H1 (cell line): ENCODE data around the gene GOLGA3. TPM values are rescaled to one million over a fixed set of nuclear protein-coding genes. Genes with fewer than 3 reads are reported as not detected.

Experiments
- BCL11A ChIP-seq, 2 experiments: IDR thresholded peaks; one replicate each; pipeline ENCODE4 v1.6.1; 2011; ENCODE audit warnings: low read depth in 2 of 2, low read length in 2 of 2, mild to moderate bottlenecking in 2 of 2
- CBX5 ChIP-seq: fragments of 300-800, 300-1000 bp; sonication (generic); IDR thresholded peaks from 2 replicates; pipeline ENCODE4 v1.7.1; 2016; ENCODE audit warnings: antibody characterized with exemption, low read length, low read depth
- CEBPB ChIP-seq: IDR thresholded peaks from 2 replicates; pipeline ENCODE4 v1.6.1; 2012; ENCODE audit warnings: low read depth, low read length
- EP300 ChIP-seq, 2 experiments: IDR thresholded peaks; 1 replicate in 1 of 2; 2 replicates in 1 of 2; pipeline ENCODE4 v1.6.1; 2011 to 2012; ENCODE audit warnings: low read depth in 2 of 2, low read length in 2 of 2, mild to moderate bottlenecking in 2 of 2, borderline replicate concordance in 1 of 2, inconsistent platforms in 1 of 2, moderate library complexity in 1 of 2
- HDAC2 ChIP-seq, 2 experiments: fragments of 300-600 bp in 1 of 2; sonication (generic) in 1 of 2; IDR thresholded peaks; 2 replicates each; pipeline ENCODE4 v1.6.1; 2011 to 2012; ENCODE audit warnings: low read depth in 2 of 2, low read length in 2 of 2, mild to moderate bottlenecking in 2 of 2, moderate library complexity in 2 of 2, borderline replicate concordance in 1 of 2, inconsistent platforms in 1 of 2
- POLR2AphosphoS5 ChIP-seq: IDR thresholded peaks from 2 replicates; pipeline ENCODE4 v1.6.1; 2011; ENCODE audit warnings: low read depth, low read length
- RXRA ChIP-seq: IDR thresholded peaks from 2 replicates; pipeline ENCODE4 v1.6.1; 2011; ENCODE audit warnings: low read depth, mild to moderate bottlenecking, low read length, moderate library complexity; ENCODE audit not compliant: insufficient read depth
- SIN3A ChIP-seq, 2 experiments: IDR thresholded peaks in 1 of 2; conservative IDR thresholded peaks in 1 of 2; 2 replicates each; pipeline ENCODE4 v1.6.1; 2011 to 2012; ENCODE audit warnings: low read length in 2 of 2, improper control_type of control experiment in 1 of 2, low read depth in 1 of 2, mild to moderate bottlenecking in 1 of 2
- SP1 ChIP-seq: IDR thresholded peaks from 2 replicates; pipeline ENCODE4 v1.6.1; 2011; ENCODE audit warnings: low read depth, low read length
- SP4 ChIP-seq: IDR thresholded peaks from 2 replicates; pipeline ENCODE4 v1.6.1; 2012; ENCODE audit warnings: low read length, inconsistent platforms
- YY1 ChIP-seq: IDR thresholded peaks from 2 replicates; pipeline ENCODE4 v1.6.1; 2011; ENCODE audit warnings: low read depth, mild to moderate bottlenecking, low read length
- polyA plus RNA-seq, 7 experiments: library from polyadenylated mRNA; depleted of rRNA in 3 of 7; stranded (reverse) in 5 of 7; unstranded in 2 of 7; fragments of >200 nt in 5 of 7; fragments of 200-250 nt in 2 of 7; gene quantifications; 1 replicate in 5 of 7; 2 replicates in 1 of 7; 4 replicates in 1 of 7; pipeline versions ENCODE4 v1.2.1 to v1.2.3, GENCODE V29; 2011 to 2013; ENCODE audit warnings: missing spikeins in 2 of 7, mixed read lengths in 2 of 7
- total RNA-seq: library from RNA; stranded (reverse); fragmentation: NEBNext Ultra II Directional; extraction: Animal tissue kit (Norgen Biotek cat#: 25700); gene quantifications from 2 replicates; pipeline ENCODE4 v1.2.1, GENCODE V29; 2021
- TF ChIP-seq, protein P1 (sequence below): fragments of 300-600 bp; sonication (generic); IDR thresholded peaks from 2 replicates; pipeline ENCODE4 v1.7.1; 2012; ENCODE audit warnings: low read length, moderate library complexity, mild to moderate bottlenecking, inconsistent platforms; ENCODE audit not compliant: insufficient replicate concordance

Gene GOLGA3
- total and polyA plus RNA-seq, 2 of the 8 experiments (the other 6 are each of a cell fraction or from before 2014, with no cell fraction given) = 6.4 to 33.1 TPM

DNA sequence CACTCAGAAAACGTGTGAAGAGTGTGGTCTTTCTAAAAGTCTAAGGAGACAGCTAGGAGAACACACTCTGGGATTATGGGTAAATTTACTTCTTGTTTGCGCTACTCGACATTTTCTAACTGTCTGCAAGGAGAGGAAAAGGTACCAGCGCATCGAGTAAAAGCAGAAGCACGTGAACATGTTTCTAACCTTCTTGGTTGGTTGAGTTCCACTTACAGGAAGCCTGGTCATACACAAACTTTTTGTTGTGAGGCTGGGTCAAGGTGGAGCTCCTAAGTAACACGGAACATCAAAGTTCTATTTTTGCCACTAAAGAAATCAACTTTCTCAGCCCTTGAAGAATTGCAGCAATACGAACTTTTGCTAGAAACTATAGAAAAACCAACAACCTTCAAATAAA lies 87.0 kb downstream of the GOLGA3 start (continued):
- TF ChIP-seq, protein P1, sequence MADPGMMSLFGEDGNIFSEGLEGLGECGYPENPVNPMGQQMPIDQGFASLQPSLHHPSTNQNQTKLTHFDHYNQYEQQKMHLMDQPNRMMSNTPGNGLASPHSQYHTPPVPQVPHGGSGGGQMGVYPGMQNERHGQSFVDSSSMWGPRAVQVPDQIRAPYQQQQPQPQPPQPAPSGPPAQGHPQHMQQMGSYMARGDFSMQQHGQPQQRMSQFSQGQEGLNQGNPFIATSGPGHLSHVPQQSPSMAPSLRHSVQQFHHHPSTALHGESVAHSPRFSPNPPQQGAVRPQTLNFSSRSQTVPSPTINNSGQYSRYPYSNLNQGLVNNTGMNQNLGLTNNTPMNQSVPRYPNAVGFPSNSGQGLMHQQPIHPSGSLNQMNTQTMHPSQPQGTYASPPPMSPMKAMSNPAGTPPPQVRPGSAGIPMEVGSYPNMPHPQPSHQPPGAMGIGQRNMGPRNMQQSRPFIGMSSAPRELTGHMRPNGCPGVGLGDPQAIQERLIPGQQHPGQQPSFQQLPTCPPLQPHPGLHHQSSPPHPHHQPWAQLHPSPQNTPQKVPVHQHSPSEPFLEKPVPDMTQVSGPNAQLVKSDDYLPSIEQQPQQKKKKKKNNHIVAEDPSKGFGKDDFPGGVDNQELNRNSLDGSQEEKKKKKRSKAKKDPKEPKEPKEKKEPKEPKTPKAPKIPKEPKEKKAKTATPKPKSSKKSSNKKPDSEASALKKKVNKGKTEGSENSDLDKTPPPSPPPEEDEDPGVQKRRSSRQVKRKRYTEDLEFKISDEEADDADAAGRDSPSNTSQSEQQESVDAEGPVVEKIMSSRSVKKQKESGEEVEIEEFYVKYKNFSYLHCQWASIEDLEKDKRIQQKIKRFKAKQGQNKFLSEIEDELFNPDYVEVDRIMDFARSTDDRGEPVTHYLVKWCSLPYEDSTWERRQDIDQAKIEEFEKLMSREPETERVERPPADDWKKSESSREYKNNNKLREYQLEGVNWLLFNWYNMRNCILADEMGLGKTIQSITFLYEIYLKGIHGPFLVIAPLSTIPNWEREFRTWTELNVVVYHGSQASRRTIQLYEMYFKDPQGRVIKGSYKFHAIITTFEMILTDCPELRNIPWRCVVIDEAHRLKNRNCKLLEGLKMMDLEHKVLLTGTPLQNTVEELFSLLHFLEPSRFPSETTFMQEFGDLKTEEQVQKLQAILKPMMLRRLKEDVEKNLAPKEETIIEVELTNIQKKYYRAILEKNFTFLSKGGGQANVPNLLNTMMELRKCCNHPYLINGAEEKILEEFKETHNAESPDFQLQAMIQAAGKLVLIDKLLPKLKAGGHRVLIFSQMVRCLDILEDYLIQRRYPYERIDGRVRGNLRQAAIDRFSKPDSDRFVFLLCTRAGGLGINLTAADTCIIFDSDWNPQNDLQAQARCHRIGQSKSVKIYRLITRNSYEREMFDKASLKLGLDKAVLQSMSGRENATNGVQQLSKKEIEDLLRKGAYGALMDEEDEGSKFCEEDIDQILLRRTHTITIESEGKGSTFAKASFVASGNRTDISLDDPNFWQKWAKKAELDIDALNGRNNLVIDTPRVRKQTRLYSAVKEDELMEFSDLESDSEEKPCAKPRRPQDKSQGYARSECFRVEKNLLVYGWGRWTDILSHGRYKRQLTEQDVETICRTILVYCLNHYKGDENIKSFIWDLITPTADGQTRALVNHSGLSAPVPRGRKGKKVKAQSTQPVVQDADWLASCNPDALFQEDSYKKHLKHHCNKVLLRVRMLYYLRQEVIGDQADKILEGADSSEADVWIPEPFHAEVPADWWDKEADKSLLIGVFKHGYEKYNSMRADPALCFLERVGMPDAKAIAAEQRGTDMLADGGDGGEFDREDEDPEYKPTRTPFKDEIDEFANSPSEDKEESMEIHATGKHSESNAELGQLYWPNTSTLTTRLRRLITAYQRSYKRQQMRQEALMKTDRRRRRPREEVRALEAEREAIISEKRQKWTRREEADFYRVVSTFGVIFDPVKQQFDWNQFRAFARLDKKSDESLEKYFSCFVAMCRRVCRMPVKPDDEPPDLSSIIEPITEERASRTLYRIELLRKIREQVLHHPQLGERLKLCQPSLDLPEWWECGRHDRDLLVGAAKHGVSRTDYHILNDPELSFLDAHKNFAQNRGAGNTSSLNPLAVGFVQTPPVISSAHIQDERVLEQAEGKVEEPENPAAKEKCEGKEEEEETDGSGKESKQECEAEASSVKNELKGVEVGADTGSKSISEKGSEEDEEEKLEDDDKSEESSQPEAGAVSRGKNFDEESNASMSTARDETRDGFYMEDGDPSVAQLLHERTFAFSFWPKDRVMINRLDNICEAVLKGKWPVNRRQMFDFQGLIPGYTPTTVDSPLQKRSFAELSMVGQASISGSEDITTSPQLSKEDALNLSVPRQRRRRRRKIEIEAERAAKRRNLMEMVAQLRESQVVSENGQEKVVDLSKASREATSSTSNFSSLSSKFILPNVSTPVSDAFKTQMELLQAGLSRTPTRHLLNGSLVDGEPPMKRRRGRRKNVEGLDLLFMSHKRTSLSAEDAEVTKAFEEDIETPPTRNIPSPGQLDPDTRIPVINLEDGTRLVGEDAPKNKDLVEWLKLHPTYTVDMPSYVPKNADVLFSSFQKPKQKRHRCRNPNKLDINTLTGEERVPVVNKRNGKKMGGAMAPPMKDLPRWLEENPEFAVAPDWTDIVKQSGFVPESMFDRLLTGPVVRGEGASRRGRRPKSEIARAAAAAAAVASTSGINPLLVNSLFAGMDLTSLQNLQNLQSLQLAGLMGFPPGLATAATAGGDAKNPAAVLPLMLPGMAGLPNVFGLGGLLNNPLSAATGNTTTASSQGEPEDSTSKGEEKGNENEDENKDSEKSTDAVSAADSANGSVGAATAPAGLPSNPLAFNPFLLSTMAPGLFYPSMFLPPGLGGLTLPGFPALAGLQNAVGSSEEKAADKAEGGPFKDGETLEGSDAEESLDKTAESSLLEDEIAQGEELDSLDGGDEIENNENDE = no peak
- no peak for TF ChIP-seq SP4
- TF ChIP-seq CBX5 = no peak
- no peak for TF ChIP-seq SIN3A (conservative IDR thresholded peaks at IDR 0.05 in 1 of 2, IDR thresholded peaks at IDR 0.05 in 1 of 2; ENCODE audit: low read depth in 1 of 2, low read length in 2 of 2)
- no peak for TF ChIP-seq EP300 (IDR thresholded peaks at IDR 0.05; ENCODE audit: borderline replicate concordance in 1 of 2, low read depth in 2 of 2, low read length in 2 of 2)
- TF ChIP-seq CEBPB = no peak
- TF ChIP-seq HDAC2 (IDR thresholded peaks at IDR 0.05; ENCODE audit: borderline replicate concordance in 1 of 2, low read depth in 2 of 2, low read length in 2 of 2) = no peak
- no peak for TF ChIP-seq YY1
- TF ChIP-seq BCL11A (IDR thresholded peaks at IDR 0.05; ENCODE audit: low read depth in 2 of 2, low read length in 2 of 2) = no peak
- no peak for TF ChIP-seq RXRA
- no peak for TF ChIP-seq SP1
- TF ChIP-seq POLR2AphosphoS5 = no peak
